Measurements from ENCODE around the gene IL22RA1.

- TF ChIP-seq EP300 (IDR thresholded peaks at IDR 0.05) (no peak), CTCF (IDR thresholded peaks at IDR 0.05) (no peak)
Measured at GRCh38 chr1:24098102-24098501, 44.8 kb downstream of the IL22RA1 start.
